Mesodermal cell (in vitro differentiated cells): ENCODE results near the gene TMEM248.
"Not testable (repeated sequence)": the region's sequence is repeated elsewhere in the genome, so short reads cannot be mapped to it uniquely, and the experiment has no call there.

Source experiments
- H3K27ac ChIP-seq: 2 replicates; pipeline ENCODE4 v1.7.0; 2013; ENCODE audit warnings: mild to moderate bottlenecking, low read depth, low read length, moderate library complexity; ENCODE audit not compliant: severe bottlenecking
- H3K36me3 ChIP-seq: 2 replicates; pipeline ENCODE4 v1.7.1; 2013; ENCODE audit warnings: mild to moderate bottlenecking, low read length, moderate library complexity; ENCODE audit not compliant: control insufficient read depth, insufficient read depth
- H3K4me1 ChIP-seq: one replicate; pipeline ENCODE4 v1.7.1; 2013; ENCODE audit warnings: mild to moderate bottlenecking, low read length; ENCODE audit not compliant: insufficient read depth, control insufficient read depth, poor library complexity, severe bottlenecking
- H3K4me3 ChIP-seq: 2 replicates; pipeline ENCODE4 v1.7.0; 2013; ENCODE audit warnings: low read length, control low read depth, mild to moderate bottlenecking; ENCODE audit not compliant: insufficient read depth, poor library complexity, severe bottlenecking; ENCODE audit errors: extremely low read depth
- H3K9me3 ChIP-seq: 2 replicates; pipeline ENCODE4 v1.7.1; 2013; ENCODE audit warnings: mild to moderate bottlenecking, low read length, moderate library complexity; ENCODE audit not compliant: control insufficient read depth
- WGBS, 2 experiments: methylation state at CpG; one replicate each; pipeline ENCODE4 v1.1.5; 2013; ENCODE audit warnings: missing lambda C conversion rate in 2 of 2; ENCODE audit not compliant: insufficient coverage in 2 of 2; 5-methylcytosine and 5-hydroxymethylcytosine counted together

TMEM248 gene

DNA sequence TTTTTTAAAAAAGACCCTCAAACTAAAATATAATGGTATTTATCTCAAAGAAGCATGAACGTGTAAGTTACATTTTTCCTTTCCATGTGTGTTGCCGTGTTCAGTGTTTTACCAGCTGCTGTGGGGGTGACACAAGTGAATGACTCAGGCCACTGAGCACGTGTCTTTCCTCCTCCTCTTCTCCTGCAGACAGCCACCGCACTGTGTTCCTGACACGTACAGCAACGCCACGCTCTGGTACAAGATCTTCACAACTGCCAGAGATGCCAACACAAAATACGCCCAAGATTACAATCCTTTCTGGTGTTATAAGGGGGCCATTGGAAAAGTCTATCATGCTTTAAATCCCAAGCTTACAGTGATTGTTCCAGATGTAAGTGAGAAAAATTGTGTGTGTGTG lies 29.7 kb downstream of the TMEM248 start:
- no peak overlapping the region for H3K4me3 ChIP-seq
- 87 to 97% methylated on average over 3 to 7 of the region's 8 CpGs for WGBS, 2 experiments
- H3K9me3 ChIP-seq: no peaks in the 10 kb centered on the region
- peaks cover 16% of the 10 kb centered on the region for H3K4me1 ChIP-seq
- no peak overlapping the region for H3K27ac ChIP-seq
- peaks cover 84% of the 10 kb centered on the region for H3K36me3 ChIP-seq

DNA sequence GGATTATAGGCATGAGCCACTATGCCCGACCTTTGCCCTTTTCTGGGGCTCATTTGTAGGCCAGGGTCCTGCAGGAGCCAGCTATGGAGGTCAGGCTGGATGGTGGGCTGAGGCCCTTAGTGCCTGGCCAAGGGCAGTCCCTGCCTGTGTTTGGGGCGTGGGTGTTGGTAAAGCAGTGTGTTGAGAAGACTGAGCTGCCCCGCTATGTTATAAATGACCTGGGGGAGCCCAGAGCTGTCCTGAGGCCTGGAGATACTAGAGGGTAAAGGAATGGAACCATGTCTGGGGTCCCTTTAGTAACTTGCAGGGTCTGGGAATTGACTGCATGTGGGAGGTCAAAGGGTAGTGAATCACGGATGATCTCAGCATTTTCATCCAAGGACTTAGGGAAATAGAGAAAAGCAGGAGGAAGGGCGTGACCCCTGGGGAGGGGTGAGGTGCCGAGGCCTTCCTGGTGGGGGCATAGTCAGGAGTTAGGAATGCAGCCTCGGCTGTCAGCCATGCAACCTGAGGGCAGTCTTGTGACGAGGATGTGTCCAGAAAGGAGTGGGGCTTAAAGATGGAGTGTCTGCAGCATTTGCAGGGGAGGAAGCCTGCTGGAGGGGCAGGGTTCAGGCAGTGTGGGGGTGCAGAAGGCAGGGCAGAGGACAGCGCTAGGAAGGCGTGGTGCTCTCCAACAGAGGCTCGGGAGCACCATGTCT lies 31.5 kb downstream of the TMEM248 start:
- peaks cover 84% of the 10 kb centered on the region for H3K36me3 ChIP-seq

DNA sequence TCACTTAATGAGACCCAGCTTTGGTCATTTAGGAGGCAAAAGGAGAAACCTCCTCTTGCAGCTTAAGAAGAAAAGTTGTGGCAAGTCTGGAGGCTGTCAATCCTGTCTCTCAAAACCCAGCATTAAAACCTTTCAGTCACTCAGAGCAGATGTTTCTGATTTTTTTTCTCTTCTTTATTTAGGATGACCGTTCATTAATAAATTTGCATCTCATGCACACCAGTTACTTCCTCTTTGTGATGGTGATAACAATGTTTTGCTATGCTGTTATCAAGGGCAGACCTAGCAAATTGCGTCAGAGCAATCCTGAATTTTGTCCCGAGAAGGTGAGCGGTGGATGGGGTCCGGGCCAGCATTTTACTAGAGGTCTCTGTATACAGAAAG lies 32.0 kb downstream of the TMEM248 start:
- Histone ChIP-seq H3K27ac (peak overlapping the region; percentile 45), H3K4me3 (no peak overlapping the region), H3K4me1 (peaks cover 31% of the 10 kb centered on the region), H3K36me3 (peaks cover 84% of the 10 kb centered on the region), H3K9me3 (no peaks in the 10 kb centered on the region)
- 98 to 100% methylated on average over 4 of the region's 5 CpGs for WGBS, 2 experiments

More for the DNA sequence above, 31.5 kb downstream of the TMEM248 start:
- Histone ChIP-seq H3K9me3 (no peaks in the 10 kb centered on the region), H3K4me3 (no peak overlapping the region), H3K4me1 (peaks cover 27% of the 10 kb centered on the region), H3K27ac (peak overlapping the region; percentile 45)
- 74 to 82% methylated on average over 9 to 11 of the region's 11 CpGs for WGBS, 2 experiments

DNA sequence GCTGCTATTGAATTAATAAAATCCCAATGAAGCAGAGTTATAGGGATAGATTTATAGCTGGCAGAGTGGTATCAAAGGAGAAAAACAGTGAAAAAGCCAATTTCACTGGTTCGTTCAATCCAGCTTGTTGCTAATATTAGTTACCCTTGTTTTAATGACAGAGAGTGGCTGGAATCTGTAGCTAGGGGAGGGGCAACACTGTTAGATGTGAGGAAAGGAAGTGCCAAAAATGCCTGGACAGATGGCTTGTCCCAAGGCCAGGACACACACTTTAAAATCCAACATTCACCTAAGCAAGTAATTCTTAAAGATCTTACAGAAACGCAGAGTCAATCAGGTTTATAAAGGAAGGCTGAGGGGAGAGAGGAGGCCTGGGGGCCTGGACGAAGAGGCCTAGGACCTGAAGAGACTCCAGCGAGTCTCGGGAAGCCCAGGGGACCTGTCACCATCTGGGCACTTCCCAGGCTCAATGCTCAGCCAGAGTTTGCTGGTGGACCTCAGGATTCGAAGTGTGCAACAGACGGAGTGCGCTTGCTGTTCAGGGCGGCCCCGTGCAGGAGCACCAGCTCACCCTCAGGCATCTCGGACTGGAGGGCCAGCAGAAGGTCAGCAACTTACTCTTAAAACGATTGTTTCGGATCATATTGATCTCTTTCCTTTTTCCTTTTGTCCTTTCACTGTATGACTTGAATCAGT lies 36.7 kb downstream of the TMEM248 start:
- H3K4me1 ChIP-seq: peaks cover 29% of the 10 kb centered on the region
- H3K27ac ChIP-seq: peak overlapping the region; percentile 13
- WGBS, 2 experiments: 94 to 96% methylated on average over 10 to 12 of the region's 13 CpGs
- H3K9me3 ChIP-seq: no peaks in the 10 kb centered on the region
- H3K4me3 ChIP-seq: no peak overlapping the region
- peaks cover 69% of the 10 kb centered on the region for H3K36me3 ChIP-seq

DNA sequence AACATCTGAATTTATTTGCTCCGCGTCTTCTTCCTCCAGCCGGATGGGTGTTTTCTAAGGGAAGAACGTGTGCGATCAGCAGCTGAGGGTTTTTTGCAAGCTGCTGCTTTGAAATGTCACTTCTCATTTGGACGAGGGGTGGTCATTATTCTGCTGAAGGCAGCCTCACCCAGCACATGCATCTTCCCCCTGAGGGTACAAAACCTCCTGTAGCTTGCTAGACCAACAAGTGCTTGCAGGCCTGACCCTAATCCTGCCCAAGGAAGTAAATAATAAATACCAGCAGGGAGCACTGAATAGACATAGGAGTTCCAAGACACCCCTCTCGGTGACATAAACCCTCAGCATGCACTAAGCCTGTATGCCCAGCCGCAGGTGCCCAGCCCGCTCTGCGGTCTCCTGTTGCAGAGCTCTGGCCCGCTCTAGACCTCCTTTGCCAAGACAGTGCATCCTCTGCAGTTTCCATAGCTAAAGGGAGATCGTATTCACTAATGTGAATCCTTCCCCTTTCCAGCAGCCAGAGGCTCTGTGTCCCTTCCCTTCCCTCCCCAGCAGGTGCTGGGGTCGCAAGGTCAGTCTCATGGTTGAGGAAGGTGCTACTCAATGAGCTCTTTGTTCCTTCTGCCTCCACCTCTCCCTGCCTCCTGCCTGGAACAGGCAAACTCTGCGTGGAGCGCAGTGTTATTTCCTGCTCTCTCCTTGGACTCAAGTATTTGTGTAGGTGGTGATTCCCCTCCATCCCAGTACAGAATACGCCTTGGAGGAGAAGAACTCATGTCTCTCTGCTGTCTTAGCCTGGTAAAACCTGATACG lies 37.7 kb downstream of the TMEM248 start:
- 96 to 98% methylated on average over 14 to 17 of the region's 17 CpGs for WGBS, 2 experiments
- Histone ChIP-seq H3K9me3 (no peaks in the 10 kb centered on the region), H3K4me1 (peaks cover 22% of the 10 kb centered on the region), H3K4me3 (no peak overlapping the region), H3K36me3 (peaks cover 59% of the 10 kb centered on the region), H3K27ac (no peak overlapping the region)

DNA sequence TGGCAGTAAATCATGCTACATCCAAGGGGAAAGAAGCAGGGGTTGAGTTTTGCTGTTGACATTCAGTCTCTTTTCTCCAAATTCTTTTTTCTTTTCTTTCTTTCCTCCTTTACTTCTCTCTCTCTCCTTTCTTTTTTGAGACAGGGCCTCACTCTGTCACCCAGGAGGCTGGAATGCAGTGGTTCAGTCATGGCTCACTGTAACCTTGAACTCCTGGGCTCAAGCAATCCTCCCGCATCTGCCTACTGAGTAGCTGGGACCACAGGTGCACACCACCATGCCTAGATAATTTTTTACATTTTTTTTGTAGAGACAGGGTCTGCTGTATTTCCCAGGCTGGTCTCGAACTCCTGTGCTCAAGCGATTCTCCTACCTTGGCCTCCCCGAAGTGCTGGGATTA lies 39.2 kb downstream of the TMEM248 start:
- 89 to 95% methylated on average over 4 of the region's 4 CpGs for WGBS, 2 experiments
- H3K4me1 ChIP-seq: peaks cover 22% of the 10 kb centered on the region
- H3K9me3 ChIP-seq: no peaks in the 10 kb centered on the region
- no peak overlapping the region for H3K27ac ChIP-seq
- H3K4me3 ChIP-seq: no peak overlapping the region
- peaks cover 47% of the 10 kb centered on the region for H3K36me3 ChIP-seq

DNA sequence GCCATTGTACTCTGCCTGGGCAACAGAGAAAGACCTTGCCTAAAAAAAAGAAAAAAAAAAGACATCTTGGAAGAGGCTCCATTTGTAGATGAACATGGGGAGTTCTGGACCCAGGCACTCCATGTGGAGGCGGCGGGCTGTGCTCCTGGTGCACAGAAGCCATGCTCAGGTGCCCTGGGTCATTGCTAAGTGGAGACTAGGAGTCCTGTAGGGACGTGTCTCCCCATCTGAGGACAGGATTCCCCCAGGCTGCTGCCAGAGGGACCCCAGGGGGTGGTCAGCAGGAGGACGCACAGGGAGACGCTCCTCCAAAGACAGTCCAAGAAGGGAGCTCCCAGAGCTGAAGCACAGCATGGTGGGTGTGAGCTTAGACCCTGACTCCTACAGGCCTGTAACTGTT lies 40.1 kb downstream of the TMEM248 start:
- Histone ChIP-seq H3K9me3 (no peaks in the 10 kb centered on the region), H3K4me1 (peaks cover 22% of the 10 kb centered on the region), H3K27ac (no peak overlapping the region), H3K4me3 (no peak overlapping the region), H3K36me3 (peaks cover 38% of the 10 kb centered on the region)
- WGBS, 2 experiments: 97 to 100% methylated on average over 4 to 5 of the region's 5 CpGs

DNA sequence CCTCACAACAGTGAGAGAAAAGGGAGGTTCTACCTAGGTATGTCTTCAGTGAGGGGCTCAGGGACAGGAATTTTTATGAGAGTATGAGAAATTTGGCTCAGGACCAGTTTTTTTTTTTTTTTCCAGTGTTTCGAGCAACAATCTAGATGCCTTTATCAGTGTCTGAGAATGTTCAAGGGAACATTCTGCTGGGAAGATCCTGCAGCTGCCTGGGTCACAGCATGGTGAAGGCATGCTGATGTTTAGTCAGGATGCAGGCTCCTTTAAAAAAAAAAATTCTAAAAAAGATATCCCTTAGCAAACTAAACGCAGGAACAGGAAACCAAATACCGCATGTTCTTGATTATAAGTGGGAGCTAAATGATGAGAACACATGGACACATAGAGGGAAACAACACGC lies 43.4 kb downstream of the TMEM248 start:
- Histone ChIP-seq H3K36me3 (peaks cover 10% of the 10 kb centered on the region), H3K4me1 (no peaks in the 10 kb centered on the region), H3K27ac (no peak overlapping the region), H3K9me3 (no peaks in the 10 kb centered on the region), H3K4me3 (no peak overlapping the region)
- 93 to 100% methylated on average over 3 to 4 of the region's 4 CpGs for WGBS, 2 experiments

DNA sequence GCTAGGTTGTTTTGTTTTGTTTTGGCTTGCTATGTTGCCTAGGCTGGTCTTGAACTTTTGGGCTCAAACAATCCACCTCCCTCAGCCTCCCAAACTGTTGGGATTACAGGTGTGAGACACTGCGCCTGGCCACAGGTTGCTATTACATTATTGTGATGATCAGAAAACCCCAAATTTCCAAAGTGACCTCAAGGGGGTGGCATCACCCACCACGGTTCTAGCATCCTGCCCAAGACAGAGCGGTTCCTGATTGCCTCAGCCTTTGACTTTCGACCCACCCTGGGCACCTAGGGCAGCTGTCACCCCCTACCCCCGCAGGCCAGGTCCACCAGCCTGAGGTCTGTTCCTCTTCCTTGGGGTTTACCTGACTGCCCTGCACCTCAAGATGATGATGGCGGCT lies 46.0 kb downstream of the TMEM248 start:
- no peaks in the 10 kb centered on the region for H3K4me1 ChIP-seq
- 81 to 94% methylated on average over 4 of the region's 6 CpGs for WGBS, 2 experiments
- H3K36me3 ChIP-seq: no peaks in the 10 kb centered on the region
- no peak overlapping the region for H3K27ac ChIP-seq
- no peaks in the 10 kb centered on the region for H3K9me3 ChIP-seq
- H3K4me3 ChIP-seq: no peak overlapping the region

DNA sequence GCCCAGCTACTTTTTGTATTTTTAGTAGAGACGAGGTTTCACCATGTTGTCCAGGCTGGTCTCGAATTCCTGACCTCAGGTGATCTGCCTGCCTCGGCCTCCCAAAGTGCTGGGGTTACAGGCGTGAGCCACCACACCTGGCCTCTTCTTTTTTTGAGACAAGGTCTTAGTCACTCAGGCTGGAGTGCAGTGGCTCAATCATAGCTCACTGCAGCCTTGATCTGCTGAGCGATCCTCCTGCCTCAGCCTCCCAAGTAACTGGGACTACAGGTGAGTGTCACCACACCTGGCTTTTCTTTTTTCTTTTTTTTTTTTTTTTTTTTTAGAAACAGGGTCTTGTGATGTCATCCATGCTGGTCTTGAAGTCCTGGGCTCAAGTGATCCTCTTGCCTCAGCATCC lies 48.0 kb downstream of the TMEM248 start:
- not testable (repeated sequence) for H3K4me1 ChIP-seq, H3K4me3 ChIP-seq, H3K9me3 ChIP-seq, H3K36me3 ChIP-seq, H3K27ac ChIP-seq
- WGBS, 2 experiments: 90 to 94% methylated on average over 5 of the region's 5 CpGs
